ENCODE results near the gene CYBRD1.

GRCh38 chr2:171571721-171572120 is 49.4 kb downstream of the CYBRD1 start:
- TF ChIP-seq NRF1 (conservative IDR thresholded peaks at IDR 0.05; ENCODE audit: low read depth, low read length) (no peak), EZH2 (IDR thresholded peaks at IDR 0.05; ENCODE audit: borderline replicate concordance, control insufficient read depth, low read depth, low read length) (no peak), ZNF274 (IDR thresholded peaks at IDR 0.05; ENCODE audit: insufficient read depth, insufficient read length) (no peak), CEBPB (IDR thresholded peaks at IDR 0.05; ENCODE audit: borderline replicate concordance in 1 of 2, low read depth in 2 of 2, low read length in 2 of 2) (no peak), MAX (IDR thresholded peaks at IDR 0.05; ENCODE audit: low read depth, low read length) (no peak), ZNF384 (IDR thresholded peaks at IDR 0.05; ENCODE audit: borderline replicate concordance, low read depth, low read length) (no peak), TARDBP (IDR thresholded peaks at IDR 0.05; ENCODE audit: borderline replicate concordance) (no peak), ATF3 (IDR thresholded peaks at IDR 0.05; ENCODE audit: borderline replicate concordance, extremely low read depth, low read depth, low read length) (no peak)
